HepG2 (cell line): ENCODE measurements around the gene C19orf73. TPM values are rescaled to one million over a fixed set of nuclear protein-coding genes. Genes with fewer than 3 reads are reported as not detected.

Source experiments
- ATF5 ChIP-seq: sonication (generic); formaldehyde crosslinking; IDR thresholded peaks from 2 replicates; pipeline ENCODE4 v1.4.0; 2020; ENCODE audit warnings: mild to moderate bottlenecking, low read depth, missing genetic modification reagents
- CREBL2 ChIP-seq: sonication (generic); formaldehyde crosslinking; IDR thresholded peaks from 2 replicates; pipeline ENCODE4 v1.8.1; 2023; ENCODE audit warnings: missing genetic modification reagents, mild to moderate bottlenecking, borderline replicate concordance
- ELF1 ChIP-seq: sonication (generic); formaldehyde crosslinking; IDR thresholded peaks from 2 replicates; pipeline ENCODE4 v1.4.0; 2020; ENCODE audit warnings: missing genetic modification reagents
- ESRRA ChIP-seq: sonication (generic); formaldehyde crosslinking; IDR thresholded peaks from 2 replicates; pipeline ENCODE4 v1.5.1; 2020; ENCODE audit warnings: mild to moderate bottlenecking, low read depth, missing genetic modification reagents
- FOXC1 ChIP-seq: sonication (generic); formaldehyde crosslinking; IDR thresholded peaks from 2 replicates; pipeline ENCODE4 v1.8.0; 2022; ENCODE audit warnings: mild to moderate bottlenecking, missing genetic modification reagents, borderline replicate concordance
- HDAC6 ChIP-seq: fragments of 200-600 bp; sonication (generic); IDR thresholded peaks from 2 replicates; pipeline ENCODE4 v1.7.0; 2017; ENCODE audit warnings: mild to moderate bottlenecking, antibody characterized with exemption, low read length, low read depth
- JUNB ChIP-seq: sonication (generic); formaldehyde crosslinking; IDR thresholded peaks from 2 replicates; pipeline ENCODE4 v1.8.0; 2022; ENCODE audit warnings: missing genetic modification reagents, mild to moderate bottlenecking, borderline replicate concordance
- JUND ChIP-seq: sonication (generic); formaldehyde crosslinking; IDR thresholded peaks from 2 replicates; pipeline ENCODE4 v1.8.0; 2022; ENCODE audit warnings: mild to moderate bottlenecking, missing genetic modification reagents
- LCORL ChIP-seq, 2 experiments: fragments of 450-650 bp in 1 of 2; sonication (generic) in 1 of 2; formaldehyde crosslinking in 1 of 2; IDR thresholded peaks; 2 replicates each; pipeline versions ENCODE4 v1.5.0 to v1.6.1; 2017 to 2020; ENCODE audit warnings: antibody characterized with exemption in 1 of 2, missing genetic modification reagents in 1 of 2
- MEIS1 ChIP-seq: sonication (generic); formaldehyde crosslinking; IDR thresholded peaks from 2 replicates; pipeline ENCODE4 v1.9.0; 2021; ENCODE audit warnings: mild to moderate bottlenecking, missing genetic modification reagents, moderate library complexity, borderline replicate concordance
- NCOA5 ChIP-seq: sonication (generic); formaldehyde crosslinking; IDR thresholded peaks from 2 replicates; pipeline ENCODE4 v1.4.0; 2020; ENCODE audit warnings: missing genetic modification reagents
- POLR2AphosphoS5 ChIP-seq: IDR thresholded peaks from 2 replicates; pipeline ENCODE4 v1.6.1; 2012; ENCODE audit warnings: low read depth, low read length
- REL ChIP-seq: sonication (generic); formaldehyde crosslinking; conservative IDR thresholded peaks from 2 replicates; pipeline ENCODE4 v1.8.0; 2022; ENCODE audit warnings: mild to moderate bottlenecking, missing genetic modification reagents, moderate library complexity
- TBX3 ChIP-seq: fragments of 450-650 bp; IDR thresholded peaks from 2 replicates; pipeline ENCODE4 v1.6.1; 2017; ENCODE audit warnings: antibody characterized with exemption, mild to moderate bottlenecking, inconsistent platforms, borderline replicate concordance
- TEF ChIP-seq: sonication (generic); formaldehyde crosslinking; IDR thresholded peaks from 2 replicates; pipeline ENCODE4 v1.5.0; 2020; ENCODE audit warnings: missing genetic modification reagents
- YEATS4 ChIP-seq: sonication (generic); formaldehyde crosslinking; IDR thresholded peaks from 2 replicates; pipeline ENCODE4 v1.4.0; 2020; ENCODE audit warnings: missing genetic modification reagents, borderline replicate concordance
- YY1 ChIP-seq: IDR thresholded peaks from 2 replicates; pipeline ENCODE4 v1.6.1; 2011; ENCODE audit warnings: low read length, low read depth, moderate library complexity, mild to moderate bottlenecking; ENCODE audit not compliant: insufficient read depth, insufficient replicate concordance
- ZBTB37 ChIP-seq: sonication (generic); formaldehyde crosslinking; IDR thresholded peaks from 2 replicates; pipeline ENCODE4 v1.4.0; 2020; ENCODE audit warnings: mild to moderate bottlenecking, missing genetic modification reagents
- ZFP90 ChIP-seq: sonication (generic); formaldehyde crosslinking; IDR thresholded peaks from 2 replicates; pipeline ENCODE4 v1.8.0; 2022; ENCODE audit warnings: missing genetic modification reagents, mild to moderate bottlenecking, inconsistent platforms, borderline replicate concordance
- ZFX ChIP-seq: sonication (generic); formaldehyde crosslinking; IDR thresholded peaks from 2 replicates; pipeline ENCODE4 v1.4.0; 2020; ENCODE audit warnings: mild to moderate bottlenecking, low read depth, missing genetic modification reagents, moderate library complexity
- ZNF264 ChIP-seq: sonication (generic); formaldehyde crosslinking; IDR thresholded peaks from 2 replicates; pipeline ENCODE4 v1.4.0; 2020; ENCODE audit warnings: missing genetic modification reagents
- ZNF362 ChIP-seq: sonication (generic); formaldehyde crosslinking; IDR thresholded peaks from 2 replicates; pipeline ENCODE4 v1.4.0; 2020; ENCODE audit warnings: missing genetic modification reagents, mild to moderate bottlenecking, borderline replicate concordance
- ZNF546 ChIP-seq: sonication (generic); formaldehyde crosslinking; conservative IDR thresholded peaks from 2 replicates; pipeline ENCODE4 v1.8.1; 2023; ENCODE audit warnings: mild to moderate bottlenecking, missing genetic modification reagents
- ZNF547 ChIP-seq: sonication (generic); formaldehyde crosslinking; IDR thresholded peaks from 2 replicates; pipeline ENCODE4 v1.5.1; 2020; ENCODE audit warnings: mild to moderate bottlenecking, missing genetic modification reagents
- ZNF629 ChIP-seq: sonication (generic); formaldehyde crosslinking; conservative IDR thresholded peaks from 2 replicates; pipeline ENCODE4 v1.5.0; 2020; ENCODE audit warnings: missing genetic modification reagents
- ZNF747 ChIP-seq: sonication (generic); formaldehyde crosslinking; IDR thresholded peaks from 2 replicates; pipeline ENCODE4 v1.8.1; 2023; ENCODE audit warnings: missing genetic modification reagents, mild to moderate bottlenecking, borderline replicate concordance
- polyA plus RNA-seq, 8 experiments: library from polyadenylated mRNA; depleted of rRNA in 3 of 8; stranded (reverse) in 7 of 8; unstranded in 1 of 8; fragments of >200 nt; fragmentation: Illumina TruSeq in 4 of 8; extraction: Trizol in 4 of 8; gene quantifications; 2 replicates each; pipeline versions ENCODE4 v1.2.1 to v1.2.3, GENCODE V29; 2011 to 2016; ENCODE audit warnings: low read depth in 4 of 8, missing spikeins in 1 of 8, mixed read lengths in 1 of 8; ENCODE audit not compliant: insufficient read depth in 1 of 8
- total RNA-seq, 5 experiments: library from RNA; depleted of rRNA; stranded (reverse); fragments of >200 nt; fragmentation: Illumina TruSeq; extraction: Trizol; gene quantifications; 2 replicates each; pipeline ENCODE4 v1.2.3, GENCODE V29; 2016; ENCODE audit warnings: low read depth in 1 of 5

The C19orf73 gene
- total and polyA plus RNA-seq, 2 of the 13 experiments (the other 11 are each of a cell fraction or from before 2014, with no cell fraction given) = 1.4 to 1.5 TPM

- no peak for TF ChIP-seq ESRRA (CRISPR knock-in tag)
- TF ChIP-seq ZNF747 = no peak
- peak; percentile 65; the same call in 1 of the 2 replicates for TF ChIP-seq ZNF547 (CRISPR knock-in tag)
- TF ChIP-seq ZNF629 (CRISPR knock-in tag) = no peak
- no peak; the same call in none of the 2 replicates for TF ChIP-seq POLR2AphosphoS5
- no peak for TF ChIP-seq TEF (CRISPR knock-in tag)
- TF ChIP-seq FOXC1 = peak; percentile 73
- no peak for TF ChIP-seq JUNB
- TF ChIP-seq ELF1 (CRISPR knock-in tag) = 0 out of 2 replicates have a peak, but pooled peaks have one; percentile 11
- no peak for TF ChIP-seq TBX3
- TF ChIP-seq JUND (CRISPR knock-in tag) = no peak
- no peak for TF ChIP-seq MEIS1 (CRISPR knock-in tag)
- peak; percentile 71 for TF ChIP-seq ZFX (CRISPR knock-in tag)
- TF ChIP-seq ZNF362 = no peak
- no peak for TF ChIP-seq YEATS4
- TF ChIP-seq REL (CRISPR knock-in tag) = no peak
- no peak for TF ChIP-seq LCORL (IDR thresholded peaks at IDR 0.05)
- TF ChIP-seq LCORL (CRISPR knock-in tag; IDR thresholded peaks at IDR 0.05) = peak; percentile 26; the same call in 1 of the 2 replicates
- TF ChIP-seq ZBTB37 (CRISPR knock-in tag) = no peak
- peak; percentile 87 for TF ChIP-seq YY1
- no peak for TF ChIP-seq CREBL2
- no peak for TF ChIP-seq NCOA5 (CRISPR knock-in tag)
- no peak for TF ChIP-seq ATF5 (CRISPR knock-in tag)
- TF ChIP-seq ZNF546 = no peak
- TF ChIP-seq ZNF264 (CRISPR knock-in tag) = no peak
- TF ChIP-seq ZFP90 = no peak
- TF ChIP-seq HDAC6 = no peak
Observed at GRCh38 chr19:49113762-49114629, 4.9 kb downstream of the C19orf73 start, which contains the start of gene LIN7B (continued).
